Activated CD8-positive, alpha-beta T cell treated with anti-CD3 and anti-CD28 coated beads for 36 hours (primary cell): Measurements from ENCODE around the gene FANCF. TPM values are rescaled to one million over a fixed set of nuclear protein-coding genes. Genes with fewer than 3 reads are reported as not detected.

Experiments used
- ATAC-seq: fragments of 200-7000 bp; cut with Tn5 transposase; one replicate; pipeline ENCODE4 v1.10.0; 2021; ENCODE audit warnings: mild to moderate bottlenecking, moderate library complexity
- CTCF ChIA-PET: fragments of 350-600 bp; sonication (Branson Sonifier 250); formaldehyde crosslinking; loops from one replicate; lab custom pipeline; 2021; ENCODE audit warnings: antibody characterized with exemption; lab: Charles Lee
- POLR2A ChIA-PET: fragments of 350-600 bp; sonication (Branson Sonifier 250); formaldehyde crosslinking; loops from one replicate; lab custom pipeline; 2021; ENCODE audit warnings: antibody characterized with exemption; lab: Charles Lee
- DNase-seq: peaks from one replicate; pipeline ENCODE4 v3.0.0-alpha.2; 2020
- H3K27ac Mint-ChIP-seq: one replicate; pipeline ENCODE4 v1.8.0; 2021; ENCODE audit warnings: mild to moderate bottlenecking, mixed read lengths
- H3K27me3 Mint-ChIP-seq: one replicate; pipeline ENCODE4 v1.8.0; 2021; ENCODE audit warnings: mixed read lengths
- H3K36me3 Mint-ChIP-seq: one replicate; pipeline ENCODE4 v1.8.0; 2021; ENCODE audit warnings: low read depth, mixed read lengths
- H3K4me1 Mint-ChIP-seq: one replicate; pipeline ENCODE4 v1.8.0; 2021; ENCODE audit warnings: low read depth, mixed read lengths
- H3K4me3 Mint-ChIP-seq: one replicate; pipeline ENCODE4 v1.8.0; 2021; ENCODE audit warnings: mild to moderate bottlenecking, moderate library complexity, mixed read lengths
- H3K9me3 Mint-ChIP-seq: one replicate; pipeline ENCODE4 v1.8.0; 2021; ENCODE audit warnings: mixed read lengths
- intact Hi-C: fragments of 100-400 bp; cut with micrococcal nuclease; formaldehyde crosslinking; loops from one replicate; pipeline ENCODE4 v1.10.0; 2022
- total RNA-seq, 2 experiments: library from RNA; stranded (reverse); gene quantifications; one replicate each; pipeline ENCODE4 v1.2.3, GENCODE V29; 2021
- TF ChIP-seq, protein P1 (sequence below): fragments of 200-600 bp; IDR thresholded peaks from one replicate; pipeline ENCODE4 v1.8.0; 2022; ENCODE audit warnings: antibody characterized with exemption, mild to moderate bottlenecking

FANCF gene
- total RNA-seq, 2 experiments from 2014 or later, result 13.4 to 14.9 TPM

DNA sequence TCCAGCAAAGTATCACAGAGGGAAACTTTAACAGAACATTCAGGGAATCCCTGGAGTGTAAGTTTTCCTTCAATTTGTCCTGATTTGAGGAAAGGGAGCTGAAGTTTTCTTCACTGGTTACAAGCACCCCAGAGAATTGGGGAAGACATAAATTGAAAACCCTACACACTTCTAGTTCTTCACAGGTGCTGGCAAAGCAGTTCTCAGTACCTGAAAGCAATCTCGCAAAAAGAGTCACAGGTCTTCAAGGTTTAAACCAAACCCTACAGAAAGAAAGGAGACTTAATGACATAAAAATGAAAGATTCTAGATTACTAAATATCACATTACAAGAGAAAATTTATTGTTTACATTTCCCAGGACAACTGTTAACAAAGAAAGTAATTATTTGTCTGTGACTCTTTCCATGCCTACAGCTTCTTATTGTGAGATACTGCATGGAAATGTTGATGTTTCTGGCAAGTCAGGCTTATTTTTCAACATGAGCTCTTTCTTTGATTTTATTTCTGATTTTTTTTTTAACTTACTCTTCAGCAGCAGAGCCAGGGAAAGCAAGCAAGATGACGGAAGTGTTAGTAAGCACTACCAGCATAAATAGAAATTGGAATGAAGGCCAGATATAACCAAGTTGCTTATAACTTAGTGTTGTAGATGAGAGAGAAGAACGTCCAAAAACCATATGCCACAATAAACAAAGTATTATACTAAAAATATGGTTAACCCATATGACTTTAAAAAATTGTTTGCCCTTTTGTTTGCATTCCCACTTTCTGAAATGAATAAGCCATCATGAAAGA is 44.1 kb downstream of the FANCF start:
- no peaks in the 10 kb centered on the region for H3K36me3 Mint-ChIP-seq
- no peak overlapping the region for H3K4me3 Mint-ChIP-seq
- H3K27ac Mint-ChIP-seq, result no peak overlapping the region
- no peaks in the 10 kb centered on the region for H3K4me1 Mint-ChIP-seq
- no peak for DNase-seq
- no peaks in the 10 kb centered on the region for H3K9me3 Mint-ChIP-seq
- TF ChIP-seq, protein P1, sequence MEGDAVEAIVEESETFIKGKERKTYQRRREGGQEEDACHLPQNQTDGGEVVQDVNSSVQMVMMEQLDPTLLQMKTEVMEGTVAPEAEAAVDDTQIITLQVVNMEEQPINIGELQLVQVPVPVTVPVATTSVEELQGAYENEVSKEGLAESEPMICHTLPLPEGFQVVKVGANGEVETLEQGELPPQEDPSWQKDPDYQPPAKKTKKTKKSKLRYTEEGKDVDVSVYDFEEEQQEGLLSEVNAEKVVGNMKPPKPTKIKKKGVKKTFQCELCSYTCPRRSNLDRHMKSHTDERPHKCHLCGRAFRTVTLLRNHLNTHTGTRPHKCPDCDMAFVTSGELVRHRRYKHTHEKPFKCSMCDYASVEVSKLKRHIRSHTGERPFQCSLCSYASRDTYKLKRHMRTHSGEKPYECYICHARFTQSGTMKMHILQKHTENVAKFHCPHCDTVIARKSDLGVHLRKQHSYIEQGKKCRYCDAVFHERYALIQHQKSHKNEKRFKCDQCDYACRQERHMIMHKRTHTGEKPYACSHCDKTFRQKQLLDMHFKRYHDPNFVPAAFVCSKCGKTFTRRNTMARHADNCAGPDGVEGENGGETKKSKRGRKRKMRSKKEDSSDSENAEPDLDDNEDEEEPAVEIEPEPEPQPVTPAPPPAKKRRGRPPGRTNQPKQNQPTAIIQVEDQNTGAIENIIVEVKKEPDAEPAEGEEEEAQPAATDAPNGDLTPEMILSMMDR, result no peak
- no peak for ATAC-seq
- CTCF ChIA-PET, result interaction anchor here (0.6 kb wide), 1 partner anchor 23 kb away, joined by 3 read pairs; no protein-coding TSS in a partner anchor
- H3K27me3 Mint-ChIP-seq, result no peaks in the 10 kb centered on the region
- POLR2A ChIA-PET, result no interaction called here
- intact Hi-C loops, result no loop called here

DNA sequence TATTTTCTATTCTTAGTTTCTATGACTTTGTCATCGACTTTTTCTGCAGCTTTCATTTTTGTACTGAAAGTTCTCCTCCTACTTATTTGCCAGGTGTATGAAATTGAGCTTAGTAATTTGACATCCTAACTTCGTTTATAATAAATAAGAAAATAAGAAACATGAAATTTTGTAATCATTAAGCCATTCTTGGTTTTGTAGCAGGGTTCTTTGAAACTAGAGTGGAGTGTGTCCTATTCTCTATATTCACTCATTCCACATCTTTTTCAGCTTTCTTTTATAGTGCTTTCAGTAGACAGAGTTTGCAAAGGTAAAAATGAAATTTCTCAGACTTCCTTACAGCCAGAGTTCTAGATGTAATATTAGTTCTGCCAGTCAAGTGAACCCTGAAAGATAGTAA is 47.8 kb downstream of the FANCF start:
- CTCF ChIA-PET, result interaction anchor here (1.0 kb wide), 1 partner anchor 12 kb away, joined by 3 read pairs; no protein-coding TSS in a partner anchor

More for the DNA sequence above, 47.8 kb downstream of the FANCF start:
- no peak for DNase-seq
- Mint-ChIP-seq H3K9me3 (no peaks in the 10 kb centered on the region), H3K27ac (no peak overlapping the region), H3K27me3 (no peaks in the 10 kb centered on the region), H3K36me3 (no peaks in the 10 kb centered on the region), H3K4me3 (no peak overlapping the region), H3K4me1 (no peaks in the 10 kb centered on the region)
- ATAC-seq, result no peak
- intact Hi-C loops, result no loop called here
- POLR2A ChIA-PET, result no interaction called here
- TF ChIP-seq, protein P1, result no peak

Other genes with a start within 250 kb of the FANCF start
- gene GAS2, start 40.8 kb upstream of the FANCF start, total RNA-seq, result 1 to 10 TPM in 1 of 2 experiments, under 1 TPM in 1; 0.99 to 2.6 TPM
- gene SVIP, start 204.0 kb upstream of the FANCF start, total RNA-seq, result 10 to 100 TPM; 62.9 to 65.9 TPM
- not detected for gene CCDC179, start 234.7 kb upstream of the FANCF start, total RNA-seq